Liver (tissue), 3 donors: ENCODE measurements around the gene TSPAN13.

ENCODE experiments used
- ATF3 ChIP-seq: IDR thresholded peaks from 2 replicates; pipeline ENCODE4 v1.6.1; 2016; ENCODE audit warnings: antibody characterized with exemption
- CTCF ChIP-seq: fragments of 150-350 bp; IDR thresholded peaks from 2 replicates; pipeline ENCODE4 v1.5.1; 2017; ENCODE audit warnings: improper control_type of control experiment, low read depth, low read length; ENCODE audit not compliant: missing input control
- EGR1 ChIP-seq, 2 donors: IDR thresholded peaks; 2 replicates each; pipeline ENCODE4 v1.6.1; 2016 to 2018; ENCODE audit warnings: antibody characterized with exemption in 2 of 2, low read depth in 2 of 2
- FOXA1 ChIP-seq: IDR thresholded peaks from 2 replicates; pipeline ENCODE4 v1.6.1; 2016; ENCODE audit warnings: antibody characterized with exemption
- GABPA ChIP-seq, 2 donors: IDR thresholded peaks in 1 of 2; conservative IDR thresholded peaks in 1 of 2; 2 replicates each; pipeline ENCODE4 v1.6.1; 2016; ENCODE audit warnings: antibody characterized with exemption in 2 of 2, mild to moderate bottlenecking in 1 of 2, moderate library complexity in 1 of 2
- MAX ChIP-seq: IDR thresholded peaks from 2 replicates; pipeline ENCODE4 v1.6.1; 2016; ENCODE audit warnings: antibody characterized with exemption
- NR2F2 ChIP-seq: IDR thresholded peaks from 2 replicates; pipeline ENCODE4 v1.6.1; 2016; ENCODE audit warnings: antibody characterized with exemption
- RAD21 ChIP-seq, 2 donors: IDR thresholded peaks; 2 replicates each; pipeline ENCODE4 v1.6.1; 2016; ENCODE audit warnings: antibody characterized with exemption in 2 of 2, mild to moderate bottlenecking in 2 of 2
- REST ChIP-seq: IDR thresholded peaks from 2 replicates; pipeline ENCODE4 v1.6.1; 2016; ENCODE audit warnings: antibody characterized with exemption, mild to moderate bottlenecking
- TAF1 ChIP-seq: conservative IDR thresholded peaks from 2 replicates; pipeline ENCODE4 v1.6.1; 2016; ENCODE audit warnings: antibody characterized with exemption, mild to moderate bottlenecking
- YY1 ChIP-seq: IDR thresholded peaks from 2 replicates; pipeline ENCODE4 v1.6.1; 2016; ENCODE audit warnings: antibody characterized with exemption, mild to moderate bottlenecking
- ZBTB33 ChIP-seq: IDR thresholded peaks from 2 replicates; pipeline ENCODE4 v1.6.1; 2016; ENCODE audit warnings: antibody characterized with exemption
- donor health status: healthy.
- donor health status: healthy.

- TF ChIP-seq CTCF (no peak), MAX (no peak), RAD21 (IDR thresholded peaks at IDR 0.05) (no peak), REST (no peak), NR2F2 (no peak), YY1 (no peak), ATF3 (no peak), TAF1 (no peak), GABPA (IDR thresholded peaks at IDR 0.05 in 1 of 2, conservative IDR thresholded peaks at IDR 0.05 in 1 of 2) (no peak), ZBTB33 (no peak), FOXA1 (no peak), EGR1 (IDR thresholded peaks at IDR 0.05; ENCODE audit: low read depth in 2 of 2) (no peak)
Observed at GRCh38 chr7:16764942-16765341, 11.4 kb downstream of the TSPAN13 start.
